HEK293T (cell line): Measurements from ENCODE around the gene SMARCA1.

Source experiments
- BHLHE40 ChIP-seq: fragments of 450-650 bp; IDR thresholded peaks from 2 replicates; pipeline ENCODE4 v1.6.1; 2016; ENCODE audit warnings: mild to moderate bottlenecking, moderate library complexity, borderline replicate concordance
- ELF4 ChIP-seq: fragments of 450-650 bp; IDR thresholded peaks from 2 replicates; pipeline ENCODE4 v1.6.1; 2017; ENCODE audit warnings: antibody characterized with exemption
- HDGF ChIP-seq: fragments of 450-650 bp; IDR thresholded peaks from 2 replicates; pipeline ENCODE4 v1.6.1; 2017; ENCODE audit warnings: antibody characterized with exemption, borderline replicate concordance
- SP1 ChIP-seq: fragments of 450-650 bp; IDR thresholded peaks from 2 replicates; pipeline ENCODE4 v1.6.1; 2017

- no peak for TF ChIP-seq BHLHE40
- TF ChIP-seq ELF4 = no peak
- TF ChIP-seq HDGF = no peak
- no peak for TF ChIP-seq SP1
These were observed 13.0 kb downstream of the SMARCA1 start for GRCh38 chrX:129510331-129510730.
